Activated CD4-positive, alpha-beta T cell treated with anti-CD3 and anti-CD28 coated beads for 36 hours (primary cell): ENCODE results near the gene RAB2B. TPM values are rescaled to one million over a fixed set of nuclear protein-coding genes. Genes with fewer than 3 reads are reported as not detected.

Experiments used
- ATAC-seq: fragments of 200-7000 bp; cut with Tn5 transposase; one replicate; pipeline ENCODE4 v1.10.0; 2021; ENCODE audit warnings: mild to moderate bottlenecking, moderate library complexity
- CTCF ChIA-PET: fragments of 350-600 bp; sonication (Branson Sonifier 250); formaldehyde crosslinking; loops from one replicate; lab custom pipeline; 2021; ENCODE audit warnings: antibody characterized with exemption; lab: Charles Lee
- POLR2A ChIA-PET: fragments of 350-600 bp; sonication (Branson Sonifier 250); formaldehyde crosslinking; loops from one replicate; lab custom pipeline; 2021; ENCODE audit warnings: antibody characterized with exemption, inconsistent platforms; lab: Charles Lee
- DNase-seq: peaks from one replicate; pipeline ENCODE4 v3.0.0-alpha.2; 2020
- H3K27ac Mint-ChIP-seq: one replicate; pipeline ENCODE4 v1.8.0; 2021; ENCODE audit warnings: mixed read lengths
- H3K27me3 Mint-ChIP-seq: one replicate; pipeline ENCODE4 v1.8.0; 2021; ENCODE audit warnings: mixed read lengths
- H3K36me3 Mint-ChIP-seq: one replicate; pipeline ENCODE4 v1.8.0; 2021; ENCODE audit warnings: low read depth, mixed read lengths
- H3K4me1 Mint-ChIP-seq: one replicate; pipeline ENCODE4 v1.8.0; 2021; ENCODE audit warnings: mixed read lengths
- H3K4me3 Mint-ChIP-seq: one replicate; pipeline ENCODE4 v1.8.0; 2021; ENCODE audit warnings: mild to moderate bottlenecking, moderate library complexity, mixed read lengths
- H3K9me3 Mint-ChIP-seq: one replicate; pipeline ENCODE4 v1.8.0; 2021; ENCODE audit warnings: low read depth, mixed read lengths
- intact Hi-C, 2 experiments: fragments of 100-400 bp; cut with DNase I in 1 of 2; cut with micrococcal nuclease in 1 of 2; formaldehyde crosslinking; loops; one replicate each; pipeline versions ENCODE4 v1.14.2 to v1.15.1; 2022 to 2024; cut with DNase I, micrococcal nuclease
- total RNA-seq, 2 experiments: library from RNA; stranded (reverse); gene quantifications; one replicate each; pipeline ENCODE4 v1.2.3, GENCODE V29; 2021

RAB2B gene
- total RNA-seq, 2 experiments from 2014 or later, result 21.2 to 22.0 TPM

- ChIA-PET POLR2A (interaction anchor here (0.7 to 0.9 kb wide), 2 partner anchors 13 to 38 kb away, joined by 3 to 9 read pairs; no protein-coding TSS in a partner anchor), CTCF (interaction anchor here (0.5 to 1.2 kb wide), 9 partner anchors 10 to 385 kb away, joined by 3 to 4 read pairs (median 3); partner anchors contain the start of gene CHD8)
- Mint-ChIP-seq H3K4me1 (peaks cover 16% of the 10 kb centered on the region), H3K27me3 (no peaks in the 10 kb centered on the region), H3K36me3 (peaks cover 63% of the 10 kb centered on the region), H3K4me3 (no peak overlapping the region), H3K27ac (no peak overlapping the region), H3K9me3 (no peaks in the 10 kb centered on the region)
- intact Hi-C loops, result no loop called here
- DNase-seq, result no peak
- ATAC-seq, result no peak
These were observed 18.4 kb upstream of the RAB2B start for GRCh38 chr14:21494902-21495762.

GRCh38 chr14:21486640-21487087, 9.9 kb upstream of the RAB2B start:
- Mint-ChIP-seq H3K27ac (no peak overlapping the region), H3K4me1 (peaks cover 4% of the 10 kb centered on the region), H3K9me3 (no peaks in the 10 kb centered on the region), H3K4me3 (no peak overlapping the region), H3K27me3 (no peaks in the 10 kb centered on the region), H3K36me3 (peaks cover 26% of the 10 kb centered on the region)
- CTCF ChIA-PET, result interaction anchor here (1.1 to 1.3 kb wide), 2 partner anchors 9 to 12 kb away, joined by 4 to 5 read pairs; no protein-coding TSS in a partner anchor
- intact Hi-C loops, result no loop called here
- ATAC-seq (no peak), DNase-seq (no peak)
- POLR2A ChIA-PET, result interaction anchor here (0.6 kb wide), 1 partner anchor 450 kb away, joined by 3 read pairs; no protein-coding TSS in a partner anchor

- peaks cover 19% of the 10 kb centered on the region for H3K36me3 Mint-ChIP-seq
- no peak for ATAC-seq
These were observed 235 bp downstream of the RAB2B start for GRCh38 chr14:21476523-21476924.

GRCh38 chr14:21475767-21476522, 814 bp downstream of the RAB2B start:
- intact Hi-C loops, result loop anchor here in 1 of 2 experiments (1.0 to 5.0 kb wide), 5 partner anchors 39 to 1443 kb away; partner anchors contain the start of gene RBM23
- peaks cover 22% of the 10 kb centered on the region for H3K4me1 Mint-ChIP-seq
- DNase-seq (no peak), ATAC-seq (no peak)
- H3K9me3 Mint-ChIP-seq, result no peaks in the 10 kb centered on the region
- H3K4me3 Mint-ChIP-seq, result peak overlapping the region; percentile 99
- H3K27me3 Mint-ChIP-seq, result no peaks in the 10 kb centered on the region
- peaks cover 21% of the 10 kb centered on the region for H3K36me3 Mint-ChIP-seq
- POLR2A ChIA-PET, result interaction anchor here (0.9 to 2.5 kb wide), 4 partner anchors 20 to 37 kb away, joined by 3 to 15 read pairs (median 6); partner anchors contain the start of genes CHD8 and METTL3
- H3K27ac Mint-ChIP-seq, result peak overlapping the region; percentile 100
- CTCF ChIA-PET, result interaction anchor here (0.6 to 6.3 kb wide), 15 partner anchors 11 to 165 kb away, joined by 3 to 38 read pairs (median 4); partner anchors contain the start of genes CHD8, METTL3 and SALL2

More at GRCh38 chr14:21476523-21476924, 235 bp downstream of the RAB2B start:
- H3K4me1 Mint-ChIP-seq, result peaks cover 22% of the 10 kb centered on the region
- CTCF ChIA-PET, result interaction anchor here (0.6 to 6.3 kb wide), 13 partner anchors 11 to 165 kb away, joined by 3 to 38 read pairs (median 4); partner anchors contain the start of genes CHD8 and METTL3
- DNase-seq, result peak; percentile 90
- intact Hi-C loops, result loop anchor here in 1 of 2 experiments (1.0 to 5.0 kb wide), 5 partner anchors 39 to 1442 kb away; partner anchors contain the start of gene RBM23
- no peaks in the 10 kb centered on the region for H3K9me3 Mint-ChIP-seq
- H3K27ac Mint-ChIP-seq, result peak overlapping the region; percentile 100
- peak overlapping the region; percentile 99 for H3K4me3 Mint-ChIP-seq
- H3K27me3 Mint-ChIP-seq, result no peaks in the 10 kb centered on the region
- POLR2A ChIA-PET, result interaction anchor here (0.6 to 2.5 kb wide), 6 partner anchors 20 to 349 kb away, joined by 3 to 15 read pairs (median 6); partner anchors contain the start of genes CHD8 and METTL3

GRCh38 chr14:21467616-21468015, 9.1 kb downstream of the RAB2B start:
- CTCF ChIA-PET, result interaction anchor here (0.9 kb wide), 1 partner anchor 12 kb away, joined by 4 read pairs; the partner anchor contains the start of gene CHD8
- H3K4me3 Mint-ChIP-seq, result no peak overlapping the region
- no peaks in the 10 kb centered on the region for H3K4me1 Mint-ChIP-seq
- DNase-seq (no peak), ATAC-seq (peak; percentile 36)
- intact Hi-C loops, result no loop called here
- POLR2A ChIA-PET, result no interaction called here
- H3K27me3 Mint-ChIP-seq, result no peaks in the 10 kb centered on the region
- H3K27ac Mint-ChIP-seq, result no peak overlapping the region
- peaks cover 24% of the 10 kb centered on the region for H3K36me3 Mint-ChIP-seq
- H3K9me3 Mint-ChIP-seq, result no peaks in the 10 kb centered on the region

- POLR2A ChIA-PET, result interaction anchor here (0.6 to 2.5 kb wide), 12 partner anchors 19 to 1113 kb away, joined by 3 to 33 read pairs (median 4); partner anchors contain the start of genes METTL3, PARP2, RAB2B and SUPT16H
- H3K4me1 Mint-ChIP-seq, result peaks cover 30% of the 10 kb centered on the region
- peak within 1 kb of the TSS; percentile 99 for H3K27ac Mint-ChIP-seq
- ATAC-seq (peak; percentile 99), DNase-seq (peak; percentile 100)
- H3K27me3 Mint-ChIP-seq, result no peaks in the 10 kb centered on the region
- H3K4me3 Mint-ChIP-seq, result peak within 1 kb of the TSS; percentile 97
- no peaks in the 10 kb centered on the region for H3K9me3 Mint-ChIP-seq
- H3K36me3 Mint-ChIP-seq, result peaks cover 37% of the 10 kb centered on the region
- CTCF ChIA-PET, result interaction anchor here (0.6 to 3.4 kb wide), 21 partner anchors 9 to 1305 kb away, joined by 3 to 40 read pairs (median 4); partner anchors contain the start of genes RAB2B, SUPT16H and TOX4
- intact Hi-C loops, result loop anchor here (1.0 to 10.0 kb wide), 12 partner anchors 19 to 1849 kb away; partner anchors contain the start of genes HNRNPC (in 2 of the 2), METTL3 (in 2 of the 2), SUPT16H (in 2 of the 2) and TOX4 (in 2 of the 2)
These were observed 20.7 kb downstream of the RAB2B start, which contains the start of gene CHD8 for GRCh38 chr14:21455912-21456667. Gene CHD8 (minus strand): TSS chr14:21456123. CDS start chr14:21431643, 24,480 bp downstream.

GRCh38 chr14:21455592-21455911, 21.2 kb downstream of the RAB2B start:
- no peak for DNase-seq
- H3K27ac Mint-ChIP-seq, result peak overlapping the region; percentile 91
- H3K9me3 Mint-ChIP-seq, result no peaks in the 10 kb centered on the region

GRCh38 chr14:21454843-21455544, 21.8 kb downstream of the RAB2B start:
- CTCF ChIA-PET, result interaction anchor here (0.5 to 3.4 kb wide), 7 partner anchors 8 to 1399 kb away, joined by 3 to 40 read pairs (median 4); partner anchors contain the start of genes RAB2B, SUPT16H and TOX4
- Mint-ChIP-seq H3K36me3 (peaks cover 32% of the 10 kb centered on the region), H3K4me3 (peak overlapping the region; percentile 97), H3K27me3 (no peaks in the 10 kb centered on the region), H3K4me1 (peaks cover 40% of the 10 kb centered on the region), H3K27ac (peak overlapping the region; percentile 91), H3K9me3 (no peaks in the 10 kb centered on the region)
- peak; percentile 35 for DNase-seq
- POLR2A ChIA-PET, result interaction anchor here (1.5 to 2.5 kb wide), 4 partner anchors 18 to 57 kb away, joined by 4 to 33 read pairs (median 6); partner anchors contain the start of genes METTL3, RAB2B and TOX4
- ATAC-seq, result no peak
- intact Hi-C loops, result loop anchor here in 1 of 2 experiments (5.0 to 10.0 kb wide), 3 partner anchors 353 to 1850 kb away; partner anchors contain the start of genes BCL2L2, DAD1, PPP1R3E and TMEM253

More at GRCh38 chr14:21455592-21455911, 21.2 kb downstream of the RAB2B start:
- H3K36me3 Mint-ChIP-seq, result peaks cover 33% of the 10 kb centered on the region
- ChIA-PET POLR2A (interaction anchor here (0.6 to 2.5 kb wide), 9 partner anchors 18 to 352 kb away, joined by 3 to 33 read pairs (median 5); partner anchors contain the start of genes METTL3, RAB2B, SUPT16H and TOX4), CTCF (interaction anchor here (0.6 to 3.4 kb wide), 15 partner anchors 9 to 73 kb away, joined by 3 to 40 read pairs (median 4); partner anchors contain the start of genes RAB2B, SUPT16H and TOX4)
- ATAC-seq, result peak; percentile 19
- H3K4me1 Mint-ChIP-seq, result peaks cover 35% of the 10 kb centered on the region
- intact Hi-C loops, result loop anchor here in 1 of 2 experiments (5.0 to 10.0 kb wide), 3 partner anchors 353 to 1849 kb away; partner anchors contain the start of genes BCL2L2, DAD1, PPP1R3E and TMEM253
- H3K4me3 Mint-ChIP-seq, result peak overlapping the region; percentile 97
- no peaks in the 10 kb centered on the region for H3K27me3 Mint-ChIP-seq

GRCh38 chr14:21449899-21450216, 26.9 kb downstream of the RAB2B start:
- ChIA-PET CTCF (interaction anchor here (0.6 to 3.5 kb wide), 6 partner anchors 13 to 68 kb away, joined by 3 to 18 read pairs (median 4); partner anchors contain the start of gene SUPT16H), POLR2A (interaction anchor here (1.2 to 2.3 kb wide), 5 partner anchors 12 to 235 kb away, joined by 4 to 19 read pairs (median 6); partner anchors contain the start of genes RAB2B and TOX4)
- Mint-ChIP-seq H3K9me3 (no peaks in the 10 kb centered on the region), H3K27ac (peak overlapping the region; percentile 77), H3K4me1 (peaks cover 69% of the 10 kb centered on the region), H3K36me3 (peaks cover 29% of the 10 kb centered on the region), H3K4me3 (peak overlapping the region; percentile 9), H3K27me3 (no peaks in the 10 kb centered on the region)
- ATAC-seq, result peak; percentile 51
- DNase-seq, result no peak
- intact Hi-C loops, result loop anchor here (1.0 to 10.0 kb wide), 5 partner anchors 36 to 1855 kb away; partner anchors contain the start of genes BCL2L2 (in 1 of the 2), DAD1 (in 1 of the 2) and PPP1R3E (in 1 of the 2)
